Measurements from ENCODE around the gene KLHL14. TPM values are rescaled to one million over a fixed set of nuclear protein-coding genes. Genes with fewer than 3 reads are reported as not detected.
"Not testable (repeated sequence)": the region's sequence is repeated elsewhere in the genome, so short reads cannot be mapped to it uniquely, and the experiment has no call there.

Gene KLHL14
- not detected for total RNA-seq

GRCh38 chr18:32772581-32773381, at the start of gene KLHL14:
Gene KLHL14 (minus strand): TSS chr18:32773023. CDS start chr18:32770591, 2,432 bp downstream.
- ChIA-PET CTCF (no interaction called here), POLR2A (no interaction called here)
- intact Hi-C loops (cut with micrococcal nuclease), result no loop called here
- Mint-ChIP-seq H3K36me3 (no peaks in the 10 kb centered on the region), H3K27me3 (peaks cover 47% of the 10 kb centered on the region), H3K9me3 (no peaks in the 10 kb centered on the region), H3K4me1 (ENCODE audit: low read depth) (peaks cover 10% of the 10 kb centered on the region), H3K4me3 (no peak within 1 kb of the TSS), H3K27ac (no peak within 1 kb of the TSS)
- DNase-seq, result no peak

- Mint-ChIP-seq H3K4me3 (no peak overlapping the region), H3K9me3 (no peaks in the 10 kb centered on the region), H3K4me1 (ENCODE audit: low read depth) (no peaks in the 10 kb centered on the region), H3K36me3 (no peaks in the 10 kb centered on the region), H3K27me3 (no peaks in the 10 kb centered on the region), H3K27ac (no peak overlapping the region)
- ChIA-PET CTCF (no interaction called here), POLR2A (no interaction called here)
- no peak for DNase-seq
- intact Hi-C loops (cut with micrococcal nuclease), result no loop called here
Measured at GRCh38 chr18:32822197-32822596, 49.4 kb upstream of the KLHL14 start.

- ChIA-PET CTCF (interaction anchor here (0.6 kb wide), 1 partner anchor 683 kb away, joined by 3 read pairs; no protein-coding TSS in a partner anchor), POLR2A (no interaction called here)
- Mint-ChIP-seq H3K27ac (no peak overlapping the region), H3K9me3 (no peaks in the 10 kb centered on the region), H3K36me3 (no peaks in the 10 kb centered on the region), H3K4me3 (no peak overlapping the region), H3K4me1 (ENCODE audit: low read depth) (no peaks in the 10 kb centered on the region), H3K27me3 (no peaks in the 10 kb centered on the region)
- intact Hi-C loops (cut with micrococcal nuclease), result no loop called here
- DNase-seq, result no peak
Measured at GRCh38 chr18:32815881-32816280, 43.1 kb upstream of the KLHL14 start.

- Mint-ChIP-seq H3K4me1 (ENCODE audit: low read depth) (no peaks in the 10 kb centered on the region), H3K27me3 (no peaks in the 10 kb centered on the region), H3K27ac (no peak overlapping the region), H3K4me3 (no peak overlapping the region), H3K36me3 (no peaks in the 10 kb centered on the region), H3K9me3 (no peaks in the 10 kb centered on the region)
- no peak for DNase-seq
- ChIA-PET CTCF (no interaction called here), POLR2A (no interaction called here)
- intact Hi-C loops (cut with micrococcal nuclease), result no loop called here
Measured at GRCh38 chr18:32812342-32812741, 39.5 kb upstream of the KLHL14 start.

- POLR2A ChIA-PET, result no interaction called here
- no peaks in the 10 kb centered on the region for H3K4me1 Mint-ChIP-seq (ENCODE audit: low read depth)
- H3K4me3 Mint-ChIP-seq, result no peak overlapping the region
- H3K27ac Mint-ChIP-seq, result no peak overlapping the region
- CTCF ChIA-PET, result no interaction called here
- no peak for DNase-seq
- no peaks in the 10 kb centered on the region for H3K9me3 Mint-ChIP-seq
- no peaks in the 10 kb centered on the region for H3K36me3 Mint-ChIP-seq
- H3K27me3 Mint-ChIP-seq, result no peaks in the 10 kb centered on the region
- intact Hi-C loops (cut with micrococcal nuclease), result no loop called here
Measured at GRCh38 chr18:32810314-32810713, 37.5 kb upstream of the KLHL14 start.

GRCh38 chr18:32805354-32805753, 32.5 kb upstream of the KLHL14 start:
- no peaks in the 10 kb centered on the region for H3K9me3 Mint-ChIP-seq

GRCh38 chr18:32804134-32804888, 31.5 kb upstream of the KLHL14 start:
- POLR2A ChIA-PET, result no interaction called here
- Mint-ChIP-seq H3K9me3 (no peaks in the 10 kb centered on the region), H3K27me3 (no peaks in the 10 kb centered on the region), H3K27ac (no peak overlapping the region), H3K36me3 (no peaks in the 10 kb centered on the region), H3K4me3 (no peak overlapping the region), H3K4me1 (ENCODE audit: low read depth) (no peaks in the 10 kb centered on the region)
- no peak for DNase-seq
- CTCF ChIA-PET, result no interaction called here
- intact Hi-C loops (cut with micrococcal nuclease), result no loop called here

More at GRCh38 chr18:32805354-32805753, 32.5 kb upstream of the KLHL14 start:
- CTCF ChIA-PET, result no interaction called here
- H3K27me3 Mint-ChIP-seq, result no peaks in the 10 kb centered on the region
- no peak overlapping the region for H3K4me3 Mint-ChIP-seq
- no peaks in the 10 kb centered on the region for H3K4me1 Mint-ChIP-seq (ENCODE audit: low read depth)
- DNase-seq, result no peak
- intact Hi-C loops (cut with micrococcal nuclease), result no loop called here
- POLR2A ChIA-PET, result no interaction called here
- no peaks in the 10 kb centered on the region for H3K36me3 Mint-ChIP-seq
- no peak overlapping the region for H3K27ac Mint-ChIP-seq

GRCh38 chr18:32803568-32803967, 30.7 kb upstream of the KLHL14 start:
- Mint-ChIP-seq H3K4me3 (no peak overlapping the region), H3K27me3 (no peaks in the 10 kb centered on the region), H3K4me1 (ENCODE audit: low read depth) (no peaks in the 10 kb centered on the region), H3K27ac (no peak overlapping the region), H3K9me3 (peaks cover 2% of the 10 kb centered on the region), H3K36me3 (no peaks in the 10 kb centered on the region)
- POLR2A ChIA-PET, result no interaction called here
- no peak for DNase-seq
- CTCF ChIA-PET, result no interaction called here
- intact Hi-C loops (cut with micrococcal nuclease), result no loop called here

- ChIA-PET CTCF (no interaction called here), POLR2A (no interaction called here)
- H3K4me3 Mint-ChIP-seq, result no peak overlapping the region
- H3K36me3 Mint-ChIP-seq, result no peaks in the 10 kb centered on the region
- DNase-seq, result no peak
- intact Hi-C loops (cut with micrococcal nuclease), result no loop called here
- no peak overlapping the region for H3K27ac Mint-ChIP-seq
- H3K9me3 Mint-ChIP-seq, result peaks cover 5% of the 10 kb centered on the region
- no peaks in the 10 kb centered on the region for H3K27me3 Mint-ChIP-seq
- no peaks in the 10 kb centered on the region for H3K4me1 Mint-ChIP-seq (ENCODE audit: low read depth)
Measured at GRCh38 chr18:32802591-32803451, 30.0 kb upstream of the KLHL14 start.

- POLR2A ChIA-PET, result no interaction called here
- H3K4me3 Mint-ChIP-seq, result no peak overlapping the region
- no peaks in the 10 kb centered on the region for H3K36me3 Mint-ChIP-seq
- no peaks in the 10 kb centered on the region for H3K4me1 Mint-ChIP-seq (ENCODE audit: low read depth)
- no peak overlapping the region for H3K27ac Mint-ChIP-seq
- H3K9me3 Mint-ChIP-seq, result peaks cover 10% of the 10 kb centered on the region
- intact Hi-C loops (cut with micrococcal nuclease), result no loop called here
- peaks cover 1% of the 10 kb centered on the region for H3K27me3 Mint-ChIP-seq
- CTCF ChIA-PET, result no interaction called here
- DNase-seq, result no peak
Measured at GRCh38 chr18:32801228-32801627, 28.4 kb upstream of the KLHL14 start.

GRCh38 chr18:32798209-32798960, 25.6 kb upstream of the KLHL14 start:
- Mint-ChIP-seq H3K27ac (no peak overlapping the region), H3K36me3 (no peaks in the 10 kb centered on the region), H3K4me3 (no peak overlapping the region), H3K9me3 (peaks cover 14% of the 10 kb centered on the region), H3K27me3 (peaks cover 3% of the 10 kb centered on the region), H3K4me1 (ENCODE audit: low read depth) (no peaks in the 10 kb centered on the region)
- DNase-seq, result no peak
- CTCF ChIA-PET, result no interaction called here
- intact Hi-C loops (cut with micrococcal nuclease), result no loop called here
- POLR2A ChIA-PET, result no interaction called here

GRCh38 chr18:32794667-32795066, 21.8 kb upstream of the KLHL14 start:
- H3K27ac Mint-ChIP-seq; DNase-seq; intact Hi-C loops (cut with micrococcal nuclease); POLR2A ChIA-PET; H3K4me1 Mint-ChIP-seq (ENCODE audit: low read depth); H3K27me3 Mint-ChIP-seq; H3K4me3 Mint-ChIP-seq; H3K36me3 Mint-ChIP-seq; CTCF ChIA-PET: not testable (repeated sequence)
- H3K9me3 Mint-ChIP-seq, result peaks cover 14% of the 10 kb centered on the region
